GM12872 (cell line): Measurements from ENCODE around the gene KCNN3.

Experiments used
- TF ChIP-seq, protein P1 (sequence below): IDR thresholded peaks from 3 replicates; pipeline ENCODE4 v1.5.1; 2011; ENCODE audit warnings: low read depth, mild to moderate bottlenecking, low read length, moderate library complexity; ENCODE audit not compliant: insufficient read depth

KCNN3 gene

DNA sequence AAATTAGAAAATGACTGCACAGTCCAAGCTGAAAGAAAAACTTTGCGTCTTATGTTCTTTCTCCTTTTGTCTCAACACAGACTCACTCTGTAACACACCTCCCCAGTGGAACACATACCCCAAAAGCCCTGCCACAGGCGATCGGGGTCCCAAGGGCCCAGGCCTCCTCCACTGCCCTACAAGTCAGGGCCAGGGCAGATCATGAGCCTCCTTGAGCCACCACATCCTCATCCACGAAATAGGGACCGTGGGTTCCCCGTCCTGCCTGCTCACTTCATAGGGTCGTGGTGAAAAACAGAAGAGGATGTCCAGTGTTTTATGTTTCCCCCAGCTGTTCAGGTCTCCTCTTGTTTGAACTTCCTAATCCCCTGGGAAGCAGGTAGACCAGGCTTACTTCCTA is 116.7 kb downstream of the KCNN3 start:
- TF ChIP-seq, protein P1, sequence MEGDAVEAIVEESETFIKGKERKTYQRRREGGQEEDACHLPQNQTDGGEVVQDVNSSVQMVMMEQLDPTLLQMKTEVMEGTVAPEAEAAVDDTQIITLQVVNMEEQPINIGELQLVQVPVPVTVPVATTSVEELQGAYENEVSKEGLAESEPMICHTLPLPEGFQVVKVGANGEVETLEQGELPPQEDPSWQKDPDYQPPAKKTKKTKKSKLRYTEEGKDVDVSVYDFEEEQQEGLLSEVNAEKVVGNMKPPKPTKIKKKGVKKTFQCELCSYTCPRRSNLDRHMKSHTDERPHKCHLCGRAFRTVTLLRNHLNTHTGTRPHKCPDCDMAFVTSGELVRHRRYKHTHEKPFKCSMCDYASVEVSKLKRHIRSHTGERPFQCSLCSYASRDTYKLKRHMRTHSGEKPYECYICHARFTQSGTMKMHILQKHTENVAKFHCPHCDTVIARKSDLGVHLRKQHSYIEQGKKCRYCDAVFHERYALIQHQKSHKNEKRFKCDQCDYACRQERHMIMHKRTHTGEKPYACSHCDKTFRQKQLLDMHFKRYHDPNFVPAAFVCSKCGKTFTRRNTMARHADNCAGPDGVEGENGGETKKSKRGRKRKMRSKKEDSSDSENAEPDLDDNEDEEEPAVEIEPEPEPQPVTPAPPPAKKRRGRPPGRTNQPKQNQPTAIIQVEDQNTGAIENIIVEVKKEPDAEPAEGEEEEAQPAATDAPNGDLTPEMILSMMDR: no peak

DNA sequence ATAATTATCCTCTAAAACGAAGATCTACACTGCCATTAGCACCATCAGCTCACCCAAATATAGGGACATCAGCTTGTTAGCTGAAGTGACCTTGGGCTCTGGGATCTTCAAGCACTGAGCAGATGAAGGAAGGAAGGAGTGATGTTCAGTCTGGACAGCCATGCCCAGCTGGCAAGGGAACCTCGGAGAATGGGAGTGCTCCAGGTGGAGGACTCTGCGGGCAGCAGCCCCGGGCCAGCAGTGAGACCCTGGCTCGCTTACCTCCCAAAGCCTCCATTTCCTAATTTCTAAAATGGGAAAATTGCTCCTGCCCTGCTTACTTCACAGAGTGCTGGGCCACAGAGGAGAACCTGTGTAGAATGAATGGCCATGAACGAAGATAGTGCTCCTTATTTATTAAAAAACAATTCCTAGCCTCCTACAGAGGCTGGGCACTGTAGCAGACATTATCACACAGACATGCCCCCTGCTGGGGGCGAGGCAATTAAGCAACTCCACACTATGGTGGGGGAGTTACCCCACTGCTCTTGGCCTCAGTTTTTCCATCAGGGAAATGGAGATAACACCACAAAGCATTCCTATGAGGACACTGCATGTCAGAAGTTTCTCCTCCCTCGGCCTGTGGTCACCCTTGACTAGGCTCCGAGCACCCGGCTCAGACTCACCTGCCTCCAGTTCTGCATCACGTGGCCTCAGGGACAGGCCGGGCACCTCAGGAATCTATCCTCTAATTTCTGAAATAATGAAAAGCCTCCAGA is 117.6 kb downstream of the KCNN3 start:
- TF ChIP-seq, protein P1: peak; percentile 41; the same call in 2 of the 3 replicates

DNA sequence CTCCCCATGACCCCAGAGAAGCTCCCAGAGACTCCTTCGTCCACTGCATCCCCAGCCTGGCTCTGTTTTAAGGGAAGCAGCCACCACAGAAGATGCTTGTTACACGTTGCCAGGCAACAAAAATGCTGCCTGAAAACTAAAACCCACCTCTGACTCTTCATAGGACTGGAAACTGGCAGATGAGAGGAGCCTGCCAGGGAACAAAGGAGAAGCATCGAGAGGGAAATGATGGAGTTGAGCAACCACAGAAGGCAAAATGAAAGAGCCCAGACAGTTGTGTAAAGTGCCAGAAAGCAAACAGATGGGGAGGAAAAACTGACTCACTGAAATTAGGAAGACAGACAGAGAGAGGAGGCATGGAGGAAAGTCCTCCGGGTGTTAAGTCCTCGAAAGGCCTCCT is 118.4 kb downstream of the KCNN3 start:
- TF ChIP-seq, protein P1: no peak

DNA sequence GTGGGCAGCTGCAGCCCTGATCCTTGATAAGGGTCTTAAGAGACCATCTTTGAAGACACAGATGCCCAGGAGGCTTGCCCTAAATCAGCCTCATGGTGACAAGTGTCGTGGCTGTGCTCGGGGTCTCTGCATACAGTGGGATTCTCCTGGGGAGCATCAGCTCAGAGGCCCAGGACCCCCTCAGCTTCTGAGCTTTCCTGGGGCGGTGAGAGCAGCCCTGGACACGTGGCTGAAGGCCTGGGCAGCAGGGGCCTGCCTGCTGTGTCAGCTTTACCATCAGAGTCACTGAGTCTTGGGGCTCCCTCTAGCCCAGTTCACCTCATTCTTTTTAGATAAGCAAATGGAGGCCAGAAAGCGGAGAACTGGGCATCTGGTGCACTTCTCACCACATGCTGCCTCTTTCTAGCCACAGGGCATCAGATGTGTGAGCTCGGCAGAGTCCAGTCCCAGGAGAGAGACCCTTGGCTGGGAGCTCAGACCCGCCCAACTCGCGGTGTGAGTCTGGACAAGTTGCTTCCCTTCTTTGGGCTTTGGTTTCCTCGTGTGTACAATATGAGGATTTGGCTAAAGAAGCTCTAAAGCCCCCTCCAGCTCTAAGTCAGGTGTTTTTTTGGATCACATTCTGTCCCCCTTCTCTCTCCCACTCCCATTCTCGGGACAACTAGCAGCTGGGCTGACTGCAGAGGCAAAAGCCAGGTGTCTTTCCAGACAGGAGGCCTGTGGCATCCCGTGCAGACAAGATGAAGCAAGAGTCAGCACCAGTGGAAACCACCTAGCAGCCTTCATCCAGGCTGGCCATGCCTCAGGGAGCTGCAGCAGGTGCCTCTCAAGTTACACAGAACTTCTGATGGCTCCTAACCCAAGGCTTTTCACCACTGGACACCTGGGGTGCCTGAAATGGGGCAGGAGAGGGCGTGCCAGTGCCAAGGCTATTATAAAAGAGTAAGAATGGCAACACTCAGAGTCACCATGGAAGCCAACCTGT is 119.1 kb downstream of the KCNN3 start:
- TF ChIP-seq, protein P1: no peak

DNA sequence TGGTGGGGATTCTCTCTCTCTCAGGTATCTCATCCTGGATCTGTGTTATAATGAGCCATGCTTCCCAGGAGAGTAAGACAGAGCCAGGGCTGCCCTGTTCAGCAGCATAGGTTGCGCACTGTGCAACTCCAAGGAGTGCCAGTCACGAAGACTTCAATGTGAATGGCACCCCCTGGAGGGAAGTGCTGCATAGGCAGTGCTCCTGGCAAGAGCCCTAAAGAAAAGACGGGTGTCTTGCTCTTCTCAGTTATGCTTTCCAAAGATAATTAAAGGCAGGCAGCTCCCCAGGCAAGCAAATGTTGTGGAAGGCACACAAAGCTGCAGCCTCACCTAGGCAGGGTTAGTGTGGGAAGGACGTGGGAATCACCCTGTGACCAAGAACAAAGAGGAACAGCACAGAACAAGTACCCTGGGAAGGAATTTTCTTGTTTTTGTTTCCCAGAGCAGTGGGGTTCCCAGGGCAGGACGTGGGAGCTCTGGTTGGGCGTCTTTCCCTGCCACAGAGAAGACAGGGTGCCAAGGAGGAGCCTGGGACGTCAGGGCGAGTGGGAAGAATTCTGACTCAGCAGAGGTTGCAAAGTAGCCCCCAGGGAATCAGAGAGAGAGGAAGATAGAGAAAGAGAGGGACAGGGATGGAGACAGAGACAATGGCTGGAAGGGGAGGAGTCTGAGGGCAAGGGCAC is 120.9 kb downstream of the KCNN3 start:
- TF ChIP-seq, protein P1: peak; percentile 70

DNA sequence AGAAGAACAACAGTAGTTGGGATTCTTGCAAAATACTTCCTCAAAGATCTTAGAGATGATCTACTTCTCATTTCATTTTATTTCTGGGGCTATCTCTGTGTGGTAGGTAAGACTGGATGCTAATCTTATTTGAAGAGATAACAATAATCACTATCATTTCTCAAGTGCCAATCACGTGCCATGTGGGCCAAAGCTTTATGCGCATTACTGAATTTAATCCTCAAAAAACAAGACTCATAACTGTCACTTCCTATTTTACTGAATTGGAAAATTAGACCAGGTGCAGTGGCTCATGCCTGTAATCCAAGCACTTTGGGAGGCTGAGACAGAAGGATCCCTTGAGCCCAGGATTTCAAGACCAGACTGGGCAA is 121.7 kb downstream of the KCNN3 start:
- TF ChIP-seq, protein P1: no peak
